Adrenal gland (tissue), 5 donors: ENCODE measurements around the gene UGT1A4.

Experiments
- CTCF ChIP-seq, 6 experiments: fragments of 450-650 bp in 4 of 6; fragments of 200-600 bp in 2 of 6; sonication (generic) in 1 of 6; IDR thresholded peaks; 1 replicate in 5 of 6; 2 replicates in 1 of 6; pipeline versions ENCODE4 v1.5.1 to v1.8.0; 2016 to 2021; ENCODE audit warnings: antibody characterized with exemption in 6 of 6, mild to moderate bottlenecking in 2 of 6, moderate library complexity in 1 of 6
- POLR2A ChIP-seq, 2 donors: fragments of 450-650 bp; IDR thresholded peaks; one replicate each; pipeline ENCODE4 v1.6.1; 2017; ENCODE audit warnings: antibody characterized with exemption in 2 of 2, mild to moderate bottlenecking in 2 of 2, moderate library complexity in 1 of 2
- donor health status: DM: no; HTN: no; CAD: no.

- TF ChIP-seq CTCF (IDR thresholded peaks at IDR 0.05) (no peak), POLR2A (IDR thresholded peaks at IDR 0.05) (no peak)
Observed at GRCh38 chr2:233772583-233772982, 54.0 kb downstream of the UGT1A4 start.
